Glutamatergic neuron (in vitro differentiated cells): Measurements from ENCODE around the gene MMD2. TPM values are rescaled to one million over a fixed set of nuclear protein-coding genes. Genes with fewer than 3 reads are reported as not detected.
A peak's percentile ranks its signal among the peaks of the same experiment; 100 is the strongest.

Experiments used
- DNase-seq: peaks from one replicate; pipeline ENCODE4 v3.0.0; 2022
- H3K27ac Mint-ChIP-seq: one replicate; pipeline ENCODE4 v1.8.0; 2020; ENCODE audit warnings: mild to moderate bottlenecking, mixed read lengths, inconsistent platforms; ENCODE audit not compliant: unreplicated experiment
- H3K27me3 Mint-ChIP-seq: one replicate; pipeline ENCODE4 v1.8.0; 2020; ENCODE audit warnings: mild to moderate bottlenecking, moderate library complexity, mixed read lengths, inconsistent platforms; ENCODE audit not compliant: unreplicated experiment
- H3K36me3 Mint-ChIP-seq: one replicate; pipeline ENCODE4 v1.8.0; 2020; ENCODE audit warnings: mild to moderate bottlenecking, mixed read lengths, inconsistent platforms; ENCODE audit not compliant: unreplicated experiment
- H3K4me1 Mint-ChIP-seq: one replicate; pipeline ENCODE4 v1.8.0; 2020; ENCODE audit warnings: mild to moderate bottlenecking, low read depth, mixed read lengths, inconsistent platforms; ENCODE audit not compliant: unreplicated experiment
- H3K4me3 Mint-ChIP-seq: one replicate; pipeline ENCODE4 v1.8.0; 2020; ENCODE audit warnings: mild to moderate bottlenecking, mixed read lengths, inconsistent platforms; ENCODE audit not compliant: unreplicated experiment
- H3K9me3 Mint-ChIP-seq: one replicate; pipeline ENCODE4 v1.8.0; 2020; ENCODE audit warnings: mild to moderate bottlenecking, moderate library complexity, mixed read lengths, inconsistent platforms; ENCODE audit not compliant: unreplicated experiment
- CTCF ChIP-seq: fragments of 200-600 bp; sonication (generic); IDR thresholded peaks from one replicate; pipeline ENCODE4 v1.5.0; 2021; ENCODE audit not compliant: partially characterized antibody, unreplicated experiment
- total RNA-seq: library from RNA; stranded (reverse); fragmentation: NEBNext Ultra II Directional; extraction: Animal tissue kit (Norgen Biotek cat#: 25700); gene quantifications from one replicate; pipeline ENCODE4 v1.2.1, GENCODE V29; 2021; ENCODE audit not compliant: unreplicated experiment

MMD2 gene
- total RNA-seq, 1 donor from 2014 or later: 0.47 TPM

GRCh38 chr7:4885317-4885807 is 73.6 kb downstream of the MMD2 start:
- H3K36me3 Mint-ChIP-seq: no peaks in the 10 kb centered on the region
- no peak overlapping the region for H3K27ac Mint-ChIP-seq
- no peak overlapping the region for H3K4me3 Mint-ChIP-seq
- TF ChIP-seq CTCF: no peak
- peaks cover 6% of the 10 kb centered on the region for H3K27me3 Mint-ChIP-seq
- no peak for DNase-seq
- peaks cover 10% of the 10 kb centered on the region for H3K9me3 Mint-ChIP-seq
- H3K4me1 Mint-ChIP-seq: peaks cover 4% of the 10 kb centered on the region

- peak overlapping the region; percentile 39 for H3K27ac Mint-ChIP-seq
- peak overlapping the region; percentile 30 for H3K4me3 Mint-ChIP-seq
- H3K9me3 Mint-ChIP-seq: peaks cover 10% of the 10 kb centered on the region
- DNase-seq: no peak
- H3K27me3 Mint-ChIP-seq: peaks cover 6% of the 10 kb centered on the region
- no peak for TF ChIP-seq CTCF
- H3K36me3 Mint-ChIP-seq: no peaks in the 10 kb centered on the region
- peaks cover 7% of the 10 kb centered on the region for H3K4me1 Mint-ChIP-seq
These were observed 74.8 kb downstream of the MMD2 start for GRCh38 chr7:4884164-4884563.

- DNase-seq: peak; percentile 99
- Mint-ChIP-seq H3K9me3 (peaks cover 10% of the 10 kb centered on the region), H3K27ac (peak within 1 kb of the TSS; percentile 96), H3K4me1 (peaks cover 7% of the 10 kb centered on the region), H3K36me3 (no peaks in the 10 kb centered on the region), H3K4me3 (peak within 1 kb of the TSS; percentile 90), H3K27me3 (peaks cover 6% of the 10 kb centered on the region)
- peak; percentile 88 for TF ChIP-seq CTCF
These were observed 75.4 kb downstream of the MMD2 start, which contains the start of gene RADIL for GRCh38 chr7:4883372-4884144. RADIL (minus strand) TSS chr7:4883716; CDS start chr7:4878139, 5,577 bp downstream.

GRCh38 chr7:4883033-4883371 is 76.0 kb downstream of the MMD2 start:
- Mint-ChIP-seq H3K4me1 (peaks cover 7% of the 10 kb centered on the region), H3K36me3 (no peaks in the 10 kb centered on the region), H3K9me3 (peaks cover 10% of the 10 kb centered on the region), H3K4me3 (peak overlapping the region; percentile 90), H3K27ac (peak overlapping the region; percentile 96), H3K27me3 (peaks cover 6% of the 10 kb centered on the region)
- no peak for DNase-seq
- TF ChIP-seq CTCF: no peak
